Activated CD4-positive, alpha-beta memory T cell treated with anti-CD3 and anti-CD28 coated beads, Interleukin-2, amount 10 ng/mL, durations not matched to agents 7 days and 5 days (primary cell): ENCODE data around the gene SPOCK1. TPM values are rescaled to one million over a fixed set of nuclear protein-coding genes. Genes with fewer than 3 reads are reported as not detected.

Experiments used
- CTCF ChIA-PET: fragments of 350-600 bp; sonication (Branson Sonifier 250); formaldehyde crosslinking; loops from one replicate; lab custom pipeline; 2021; ENCODE audit warnings: antibody characterized with exemption, inconsistent platforms; lab: Charles Lee
- POLR2A ChIA-PET: fragments of 350-600 bp; sonication (Branson Sonifier 250); formaldehyde crosslinking; loops from one replicate; lab custom pipeline; 2021; ENCODE audit warnings: antibody characterized with exemption; lab: Charles Lee
- DNase-seq: peaks from one replicate; pipeline ENCODE4 v3.0.0-alpha.2; 2020
- H3K27ac Mint-ChIP-seq: one replicate; pipeline ENCODE4 v1.8.0; 2021; ENCODE audit warnings: mild to moderate bottlenecking, mixed read lengths
- H3K27me3 Mint-ChIP-seq: one replicate; pipeline ENCODE4 v1.8.0; 2021; ENCODE audit warnings: mixed read lengths
- H3K36me3 Mint-ChIP-seq: one replicate; pipeline ENCODE4 v1.8.0; 2021; ENCODE audit warnings: low read depth, mixed read lengths
- H3K4me1 Mint-ChIP-seq: one replicate; pipeline ENCODE4 v1.8.0; 2021; ENCODE audit warnings: mixed read lengths
- H3K4me3 Mint-ChIP-seq: one replicate; pipeline ENCODE4 v1.8.0; 2021; ENCODE audit warnings: mild to moderate bottlenecking, mixed read lengths
- H3K9me3 Mint-ChIP-seq: one replicate; pipeline ENCODE4 v1.8.0; 2021; ENCODE audit warnings: mixed read lengths
- total RNA-seq, 2 experiments: library from RNA; stranded (reverse); gene quantifications; one replicate each; pipeline ENCODE4 v1.2.3, GENCODE V29; 2021

SPOCK1 gene
- total RNA-seq, 2 experiments from 2014 or later: 0.73 to 0.86 TPM

DNA sequence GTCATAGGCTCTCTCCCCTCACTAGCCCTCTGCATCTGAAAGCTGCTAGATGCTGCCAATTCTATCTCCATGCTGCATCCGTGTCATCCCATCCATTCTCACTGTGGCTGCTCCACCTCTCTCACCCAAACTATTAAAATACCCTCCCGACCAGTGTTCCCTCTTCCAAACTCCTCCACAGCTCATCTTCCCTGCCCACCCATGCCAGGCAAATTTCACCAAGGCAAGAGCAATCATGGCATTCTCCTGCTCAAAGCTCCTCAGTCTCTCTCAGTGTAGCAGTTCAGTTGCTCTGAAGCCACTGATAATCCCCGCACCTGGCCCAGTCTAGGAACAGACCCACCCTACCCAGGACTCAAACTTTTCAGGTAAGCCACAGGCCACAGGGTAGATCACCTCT is 48.4 kb downstream of the SPOCK1 start:
- no peaks in the 10 kb centered on the region for H3K36me3 Mint-ChIP-seq
- no peaks in the 10 kb centered on the region for H3K9me3 Mint-ChIP-seq
- CTCF ChIA-PET: interaction anchor here (0.6 kb wide), 1 partner anchor 8 kb away, joined by 3 read pairs; no protein-coding TSS in a partner anchor
- DNase-seq: no peak
- POLR2A ChIA-PET: no interaction called here
- H3K27me3 Mint-ChIP-seq: peaks cover 3% of the 10 kb centered on the region
- no peak overlapping the region for H3K4me3 Mint-ChIP-seq
- no peak overlapping the region for H3K27ac Mint-ChIP-seq
- no peaks in the 10 kb centered on the region for H3K4me1 Mint-ChIP-seq

- H3K4me1 Mint-ChIP-seq: no peaks in the 10 kb centered on the region
- no peaks in the 10 kb centered on the region for H3K36me3 Mint-ChIP-seq
- no peak overlapping the region for H3K4me3 Mint-ChIP-seq
- no peaks in the 10 kb centered on the region for H3K9me3 Mint-ChIP-seq
- CTCF ChIA-PET: no interaction called here
- no peak for DNase-seq
- POLR2A ChIA-PET: no interaction called here
- peaks cover 5% of the 10 kb centered on the region for H3K27me3 Mint-ChIP-seq
- no peak overlapping the region for H3K27ac Mint-ChIP-seq
These were observed 50.3 kb downstream of the SPOCK1 start for GRCh38 chr5:137448868-137449267.

DNA sequence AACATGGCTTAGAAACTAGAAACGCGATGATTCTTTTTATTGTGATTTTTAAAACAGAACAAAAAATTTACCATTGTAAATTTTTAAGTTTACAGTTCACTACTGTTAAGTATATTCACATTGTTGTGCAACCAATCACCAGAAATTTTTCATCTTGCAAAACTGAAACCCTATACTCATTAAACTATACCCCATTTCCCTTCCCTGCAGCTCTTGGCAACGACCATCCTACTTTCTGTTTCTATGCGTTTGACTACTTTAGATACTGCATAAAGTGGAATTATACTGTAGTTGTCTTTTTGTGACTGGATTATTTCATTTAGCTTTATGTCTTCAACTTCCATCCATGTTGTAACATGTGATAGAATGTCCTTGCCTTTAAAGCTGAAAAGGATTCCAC is 52.5 kb downstream of the SPOCK1 start:
- no peaks in the 10 kb centered on the region for H3K4me1 Mint-ChIP-seq
- POLR2A ChIA-PET: no interaction called here
- H3K36me3 Mint-ChIP-seq: no peaks in the 10 kb centered on the region
- CTCF ChIA-PET: no interaction called here
- no peak for DNase-seq
- H3K4me3 Mint-ChIP-seq: no peak overlapping the region
- H3K27ac Mint-ChIP-seq: no peak overlapping the region
- peaks cover 5% of the 10 kb centered on the region for H3K27me3 Mint-ChIP-seq
- no peaks in the 10 kb centered on the region for H3K9me3 Mint-ChIP-seq

DNA sequence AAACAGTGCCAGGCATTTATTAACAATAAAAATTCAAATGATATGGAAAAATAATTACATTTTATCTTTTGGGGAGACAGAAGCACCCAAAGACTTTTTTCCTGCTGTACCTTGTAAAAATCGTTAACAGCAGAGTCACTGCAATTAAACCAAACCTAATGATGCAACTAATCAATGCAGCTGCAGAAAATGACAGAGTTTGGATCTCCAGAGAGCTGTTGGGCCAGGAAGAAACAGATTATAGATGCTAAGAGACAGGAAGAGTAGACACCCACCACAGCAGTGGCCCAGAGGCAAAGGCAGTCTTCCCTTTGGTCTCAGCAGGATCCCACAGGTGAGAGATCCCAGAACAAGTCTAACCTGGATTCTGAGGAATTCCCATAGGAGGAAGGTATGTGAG is 53.0 kb downstream of the SPOCK1 start:
- Mint-ChIP-seq H3K9me3 (no peaks in the 10 kb centered on the region), H3K36me3 (no peaks in the 10 kb centered on the region), H3K4me1 (no peaks in the 10 kb centered on the region), H3K27me3 (peaks cover 5% of the 10 kb centered on the region), H3K4me3 (no peak overlapping the region), H3K27ac (no peak overlapping the region)
- no peak for DNase-seq
- ChIA-PET CTCF (no interaction called here), POLR2A (no interaction called here)

DNA sequence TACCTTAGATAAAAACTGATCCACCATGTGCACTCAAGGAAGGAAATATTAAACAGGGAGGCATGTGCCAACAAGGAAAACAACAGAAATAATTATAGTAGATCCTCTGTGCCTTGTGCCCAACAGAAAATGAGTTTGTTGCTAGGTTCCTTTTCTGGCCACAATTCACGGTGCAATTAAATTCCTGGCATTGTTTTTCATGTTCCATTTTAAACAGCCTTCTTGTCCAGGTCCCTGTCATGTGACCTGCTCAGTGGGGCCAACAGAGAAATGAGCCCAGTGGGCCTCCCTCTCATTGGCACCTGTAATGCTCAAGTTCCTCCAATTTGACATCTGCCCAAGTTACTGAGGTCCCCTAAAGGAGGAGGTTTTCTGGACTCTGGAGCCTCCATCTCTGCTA is 56.5 kb downstream of the SPOCK1 start:
- peaks cover 10% of the 10 kb centered on the region for H3K4me1 Mint-ChIP-seq
- H3K9me3 Mint-ChIP-seq: no peaks in the 10 kb centered on the region
- POLR2A ChIA-PET: no interaction called here
- no peak for DNase-seq
- CTCF ChIA-PET: no interaction called here
- no peak overlapping the region for H3K4me3 Mint-ChIP-seq
- no peak overlapping the region for H3K27ac Mint-ChIP-seq
- H3K36me3 Mint-ChIP-seq: no peaks in the 10 kb centered on the region
- peaks cover 2% of the 10 kb centered on the region for H3K27me3 Mint-ChIP-seq

- ChIA-PET POLR2A (no interaction called here), CTCF (no interaction called here)
- H3K36me3 Mint-ChIP-seq: no peaks in the 10 kb centered on the region
- no peak overlapping the region for H3K27ac Mint-ChIP-seq
- no peak for DNase-seq
- peaks cover 2% of the 10 kb centered on the region for H3K27me3 Mint-ChIP-seq
- H3K4me3 Mint-ChIP-seq: no peak overlapping the region
- H3K4me1 Mint-ChIP-seq: peaks cover 10% of the 10 kb centered on the region
- H3K9me3 Mint-ChIP-seq: no peaks in the 10 kb centered on the region
These were observed 57.6 kb downstream of the SPOCK1 start for GRCh38 chr5:137441476-137441875.

DNA sequence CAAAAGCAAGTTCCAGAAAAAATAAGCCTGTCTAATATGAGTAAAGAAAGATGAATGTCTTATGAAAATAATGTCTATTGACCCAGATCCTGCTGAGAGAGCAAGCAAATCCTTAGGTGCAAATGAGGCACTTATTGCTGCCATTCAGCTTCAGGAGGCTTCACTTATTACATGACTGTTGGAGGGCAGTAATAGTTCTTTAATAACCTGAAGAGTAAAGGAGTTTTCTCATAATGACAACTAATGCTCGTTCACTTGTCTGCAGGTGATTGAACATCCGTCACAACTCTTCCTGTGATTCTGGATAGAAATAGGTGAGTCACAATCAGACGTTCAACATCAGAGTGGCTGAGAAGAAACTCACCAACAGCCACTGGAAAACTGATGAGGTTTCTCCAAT is 58.3 kb downstream of the SPOCK1 start:
- no peak overlapping the region for H3K4me3 Mint-ChIP-seq
- no peaks in the 10 kb centered on the region for H3K9me3 Mint-ChIP-seq
- H3K36me3 Mint-ChIP-seq: no peaks in the 10 kb centered on the region
- peaks cover 2% of the 10 kb centered on the region for H3K27me3 Mint-ChIP-seq
- ChIA-PET POLR2A (no interaction called here), CTCF (no interaction called here)
- no peak overlapping the region for H3K27ac Mint-ChIP-seq
- peaks cover 10% of the 10 kb centered on the region for H3K4me1 Mint-ChIP-seq
- no peak for DNase-seq

- Mint-ChIP-seq H3K27ac (no peak overlapping the region), H3K4me3 (no peak overlapping the region), H3K27me3 (no peaks in the 10 kb centered on the region), H3K36me3 (no peaks in the 10 kb centered on the region), H3K9me3 (no peaks in the 10 kb centered on the region), H3K4me1 (peaks cover 10% of the 10 kb centered on the region)
- POLR2A ChIA-PET: no interaction called here
- DNase-seq: no peak
- CTCF ChIA-PET: no interaction called here
These were observed 59.5 kb downstream of the SPOCK1 start for GRCh38 chr5:137439645-137440044.

- H3K4me3 Mint-ChIP-seq: no peak overlapping the region
- ChIA-PET POLR2A (no interaction called here), CTCF (no interaction called here)
- H3K4me1 Mint-ChIP-seq: peaks cover 10% of the 10 kb centered on the region
- H3K27ac Mint-ChIP-seq: no peak overlapping the region
- H3K27me3 Mint-ChIP-seq: no peaks in the 10 kb centered on the region
- H3K36me3 Mint-ChIP-seq: no peaks in the 10 kb centered on the region
- no peaks in the 10 kb centered on the region for H3K9me3 Mint-ChIP-seq
- DNase-seq: no peak
These were observed 60.2 kb downstream of the SPOCK1 start for GRCh38 chr5:137438932-137439331.

- Mint-ChIP-seq H3K4me3 (no peak overlapping the region), H3K9me3 (no peaks in the 10 kb centered on the region), H3K4me1 (peaks cover 10% of the 10 kb centered on the region), H3K27me3 (peaks cover 2% of the 10 kb centered on the region), H3K36me3 (no peaks in the 10 kb centered on the region), H3K27ac (no peak overlapping the region)
- POLR2A ChIA-PET: no interaction called here
- no peak for DNase-seq
- CTCF ChIA-PET: no interaction called here
These were observed 61.4 kb downstream of the SPOCK1 start for GRCh38 chr5:137437774-137438173.

GRCh38 chr5:137433539-137433938 is 65.6 kb downstream of the SPOCK1 start:
- H3K4me3 Mint-ChIP-seq: no peak overlapping the region
- ChIA-PET POLR2A (no interaction called here), CTCF (no interaction called here)
- H3K9me3 Mint-ChIP-seq: peaks cover 2% of the 10 kb centered on the region
- no peak for DNase-seq
- no peak overlapping the region for H3K27ac Mint-ChIP-seq
- no peaks in the 10 kb centered on the region for H3K36me3 Mint-ChIP-seq
- H3K27me3 Mint-ChIP-seq: peaks cover 2% of the 10 kb centered on the region
- H3K4me1 Mint-ChIP-seq: peaks cover 2% of the 10 kb centered on the region

- ChIA-PET CTCF (no interaction called here), POLR2A (no interaction called here)
- H3K4me1 Mint-ChIP-seq: no peaks in the 10 kb centered on the region
- peaks cover 2% of the 10 kb centered on the region for H3K27me3 Mint-ChIP-seq
- no peaks in the 10 kb centered on the region for H3K36me3 Mint-ChIP-seq
- DNase-seq: no peak
- H3K4me3 Mint-ChIP-seq: no peak overlapping the region
- peaks cover 2% of the 10 kb centered on the region for H3K9me3 Mint-ChIP-seq
- no peak overlapping the region for H3K27ac Mint-ChIP-seq
These were observed 66.8 kb downstream of the SPOCK1 start for GRCh38 chr5:137432376-137432775.

- peaks cover 2% of the 10 kb centered on the region for H3K27me3 Mint-ChIP-seq
- no peak overlapping the region for H3K27ac Mint-ChIP-seq
- no peaks in the 10 kb centered on the region for H3K36me3 Mint-ChIP-seq
- CTCF ChIA-PET: no interaction called here
- H3K9me3 Mint-ChIP-seq: peaks cover 2% of the 10 kb centered on the region
- no peak overlapping the region for H3K4me3 Mint-ChIP-seq
- no peak for DNase-seq
- H3K4me1 Mint-ChIP-seq: no peaks in the 10 kb centered on the region
- POLR2A ChIA-PET: no interaction called here
These were observed 68.1 kb downstream of the SPOCK1 start for GRCh38 chr5:137431051-137431450.

GRCh38 chr5:137415231-137415681 is 83.9 kb downstream of the SPOCK1 start:
- CTCF ChIA-PET: no interaction called here
- H3K36me3 Mint-ChIP-seq: no peaks in the 10 kb centered on the region
- no peaks in the 10 kb centered on the region for H3K4me1 Mint-ChIP-seq

More at GRCh38 chr5:137415231-137415681, 83.9 kb downstream of the SPOCK1 start:
- no peaks in the 10 kb centered on the region for H3K9me3 Mint-ChIP-seq
- peaks cover 1% of the 10 kb centered on the region for H3K27me3 Mint-ChIP-seq
- H3K27ac Mint-ChIP-seq: no peak overlapping the region
- no peak overlapping the region for H3K4me3 Mint-ChIP-seq
- DNase-seq: no peak
- POLR2A ChIA-PET: no interaction called here
